ENCODE measurements around the gene CEMIP.

Gene CEMIP

DNA sequence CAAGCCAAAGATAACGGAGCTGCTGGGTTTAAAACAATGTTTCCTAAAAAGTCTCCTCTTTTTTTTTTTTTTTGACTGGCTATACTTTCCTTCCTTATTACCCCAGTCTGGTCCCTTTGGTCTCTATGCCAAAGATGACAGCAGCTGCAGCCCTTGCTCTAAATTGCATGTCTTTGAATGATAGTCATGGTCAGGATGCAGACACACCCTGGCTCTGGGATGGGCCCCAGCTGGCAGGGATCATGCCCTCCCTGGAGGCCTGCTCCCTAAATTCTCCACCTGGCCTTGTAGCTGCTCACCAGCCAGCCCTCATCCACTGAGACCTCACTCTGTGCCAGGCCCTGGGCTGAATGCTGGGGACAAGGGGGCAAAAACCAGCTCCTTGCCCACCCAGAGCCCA lies 114.6 kb downstream of the CEMIP start:
- DNase-seq: no peak

DNA sequence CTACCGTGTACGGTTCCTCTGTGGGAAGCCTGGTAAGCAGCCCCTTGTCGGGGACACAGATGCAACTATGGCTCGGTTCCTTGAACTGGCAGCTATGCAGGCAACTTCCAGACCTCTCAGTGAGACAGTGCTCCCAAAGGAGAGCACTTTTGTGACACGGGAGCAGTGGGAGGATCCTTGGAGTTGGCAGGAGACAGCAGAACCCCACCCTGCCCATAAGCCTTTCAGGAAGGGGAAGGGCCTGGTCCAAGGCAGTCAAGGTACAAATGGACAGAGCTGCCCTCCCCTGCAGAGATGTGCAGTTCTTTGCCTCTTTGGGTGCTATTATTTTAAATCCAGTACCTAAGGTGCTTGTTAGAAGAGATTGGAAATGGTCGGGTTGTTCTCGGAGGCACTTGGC lies 115.9 kb downstream of the CEMIP start:
- no peak for DNase-seq

GRCh38 chr15:80895965-80896364 lies 116.8 kb downstream of the CEMIP start:
- DNase-seq: no peak

- DNase-seq: no peak
These were observed 118.9 kb downstream of the CEMIP start for GRCh38 chr15:80898040-80898439.

DNA sequence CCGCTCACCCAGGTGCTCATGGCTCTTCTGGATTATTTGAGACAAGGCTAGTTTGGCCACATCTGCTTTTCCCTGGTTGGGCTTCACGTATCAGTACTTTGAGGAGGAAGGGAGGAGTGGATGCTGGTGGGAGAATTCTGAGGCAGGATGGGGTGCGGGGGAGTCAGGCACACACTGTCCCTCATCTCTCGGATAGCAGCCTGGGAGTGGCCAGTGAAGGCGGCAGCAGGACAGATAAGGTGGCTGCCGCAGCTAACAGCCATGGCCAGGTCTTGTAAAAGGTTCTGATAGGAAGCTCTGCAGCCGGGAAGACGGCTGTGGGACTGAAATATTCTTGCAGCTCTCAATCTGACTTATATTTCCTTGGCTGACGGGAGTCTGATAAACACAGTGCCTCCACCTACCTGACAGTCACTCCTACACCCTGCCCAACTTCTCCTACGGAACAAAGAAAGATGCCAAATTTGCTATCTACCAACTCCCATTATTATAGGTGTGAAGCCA lies 123.2 kb downstream of the CEMIP start:
- no peak for DNase-seq

GRCh38 chr15:80904998-80905397 lies 125.8 kb downstream of the CEMIP start:
- no peak for DNase-seq

DNA sequence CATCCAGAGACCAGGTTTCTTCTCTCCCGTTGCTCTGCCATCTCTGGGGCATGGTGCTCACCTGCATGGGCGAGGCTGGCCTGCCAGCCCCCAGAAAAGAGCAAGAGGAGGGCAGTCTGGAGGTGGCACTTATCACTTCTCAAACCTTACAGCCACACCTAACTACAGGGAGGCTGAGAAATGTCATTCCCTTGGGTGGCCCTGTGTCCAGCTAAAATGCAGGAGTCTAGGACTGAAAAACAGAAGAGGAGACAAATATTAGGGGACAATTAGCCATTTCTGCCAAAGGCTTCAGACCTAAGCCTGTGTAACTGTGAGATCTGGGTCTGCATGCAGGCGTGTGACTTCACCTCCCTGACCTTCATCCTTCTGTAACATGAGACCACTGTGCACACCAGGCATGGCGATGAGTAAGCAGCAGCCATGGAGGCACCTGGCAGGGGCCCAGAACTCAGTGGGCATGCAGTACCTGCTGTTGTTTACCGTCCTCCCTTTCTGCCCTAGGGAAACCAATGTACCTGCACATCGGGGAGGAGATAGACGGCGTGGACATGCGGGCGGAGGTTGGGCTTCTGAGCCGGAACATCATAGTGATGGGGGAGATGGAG lies 127.1 kb downstream of the CEMIP start:
- no peak for DNase-seq

DNA sequence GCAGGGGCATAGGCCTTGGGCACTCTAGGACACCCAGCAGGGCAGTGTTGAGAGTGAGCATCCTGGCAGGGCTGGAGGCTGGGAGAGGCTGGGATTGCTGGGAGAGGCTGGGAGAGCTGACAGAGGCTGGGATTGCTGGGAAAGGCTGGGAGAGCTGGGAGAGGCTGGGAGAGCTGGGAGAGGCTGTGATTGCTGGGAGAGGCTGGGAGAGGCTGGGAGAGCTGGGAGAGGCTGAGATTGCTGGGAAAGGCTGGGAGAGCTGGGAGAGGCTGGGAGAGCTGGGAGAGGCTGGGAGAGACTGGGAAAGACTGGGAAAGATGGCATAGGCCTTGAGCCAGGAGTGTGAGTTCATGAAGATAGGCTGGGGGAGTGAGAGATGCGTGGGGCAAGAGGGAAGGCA lies 132.7 kb downstream of the CEMIP start:
- no peak for DNase-seq

DNA sequence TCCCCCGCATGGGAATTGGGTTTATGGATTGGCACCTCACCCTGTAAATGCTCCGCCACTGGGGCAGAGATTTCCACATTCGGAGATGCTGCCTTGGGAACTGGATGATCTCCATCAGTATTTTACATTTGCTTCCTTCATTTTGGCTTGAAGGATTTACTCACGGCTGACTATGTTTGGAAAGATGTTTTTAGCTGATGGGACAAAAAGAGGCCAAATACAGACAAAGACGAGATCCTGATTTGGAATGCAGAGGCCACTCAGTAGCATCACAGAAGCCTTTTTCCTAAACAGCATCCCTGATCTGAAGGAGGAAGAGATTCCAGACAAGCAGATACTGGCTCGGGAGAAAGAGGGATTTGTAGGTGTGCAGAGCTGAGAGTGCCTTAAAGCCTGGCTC lies 133.5 kb downstream of the CEMIP start:
- DNase-seq: no peak

GRCh38 chr15:80913541-80913940 lies 134.4 kb downstream of the CEMIP start:
- no peak for DNase-seq

- DNase-seq: no peak
These were observed 136.3 kb downstream of the CEMIP start for GRCh38 chr15:80915472-80915871.

GRCh38 chr15:80916056-80916455 lies 136.9 kb downstream of the CEMIP start:
- DNase-seq: no peak

- DNase-seq: no peak
These were observed 139.1 kb downstream of the CEMIP start for GRCh38 chr15:80918196-80918783.

DNA sequence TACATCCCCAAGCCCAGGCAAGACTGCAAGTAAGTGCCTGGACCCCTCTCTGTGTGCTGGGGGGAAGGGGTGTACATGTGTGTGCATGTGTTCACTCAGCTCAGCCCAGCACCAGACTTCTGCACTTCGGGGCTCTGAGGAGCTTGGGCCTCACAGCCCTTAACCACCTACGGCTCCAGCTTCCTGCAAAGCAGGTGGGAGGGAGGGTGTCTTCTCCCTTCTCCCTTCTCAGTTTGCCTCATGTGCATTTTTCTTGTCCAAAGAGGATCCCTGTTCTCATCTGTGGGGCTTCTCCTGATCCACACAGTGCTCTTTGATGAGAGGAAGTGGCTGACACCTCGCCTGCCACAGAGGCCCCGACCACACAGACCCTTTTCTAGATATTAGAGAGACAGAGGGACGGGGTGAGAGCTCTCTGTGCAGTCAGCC lies 141.1 kb downstream of the CEMIP start:
- no peak for DNase-seq

GRCh38 chr15:80921736-80922410 lies 142.7 kb downstream of the CEMIP start:
- DNase-seq: no peak

DNA sequence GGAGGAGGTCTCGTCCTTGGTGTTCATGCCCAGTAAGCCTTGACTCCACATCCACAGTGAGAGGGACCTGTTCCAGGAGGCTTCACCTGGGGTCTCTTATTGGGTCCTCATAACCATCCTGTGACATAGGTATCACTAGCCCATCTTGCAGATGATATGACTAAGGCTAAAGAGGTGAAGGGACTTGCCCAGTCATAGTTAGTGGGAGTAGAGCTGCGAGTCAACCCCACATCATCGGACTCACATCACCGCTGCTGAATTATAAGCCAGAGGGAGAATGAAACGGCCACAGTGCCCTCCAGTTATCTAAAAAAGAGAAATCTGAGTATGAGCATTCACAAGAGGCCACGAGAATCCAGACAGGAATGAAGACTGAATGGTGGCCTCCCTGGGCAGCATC lies 144.5 kb downstream of the CEMIP start:
- no peak for DNase-seq

GRCh38 chr15:80924278-80924677 lies 145.1 kb downstream of the CEMIP start:
- no peak for DNase-seq

GRCh38 chr15:80925597-80926059 lies 146.5 kb downstream of the CEMIP start:
- DNase-seq: no peak

- DNase-seq: no peak
These were observed 147.0 kb downstream of the CEMIP start for GRCh38 chr15:80926126-80926525.

- DNase-seq: no peak
These were observed 150.1 kb downstream of the CEMIP start for GRCh38 chr15:80929225-80929624.

- no peak for DNase-seq
These were observed 150.5 kb downstream of the CEMIP start for GRCh38 chr15:80929689-80930088.

DNA sequence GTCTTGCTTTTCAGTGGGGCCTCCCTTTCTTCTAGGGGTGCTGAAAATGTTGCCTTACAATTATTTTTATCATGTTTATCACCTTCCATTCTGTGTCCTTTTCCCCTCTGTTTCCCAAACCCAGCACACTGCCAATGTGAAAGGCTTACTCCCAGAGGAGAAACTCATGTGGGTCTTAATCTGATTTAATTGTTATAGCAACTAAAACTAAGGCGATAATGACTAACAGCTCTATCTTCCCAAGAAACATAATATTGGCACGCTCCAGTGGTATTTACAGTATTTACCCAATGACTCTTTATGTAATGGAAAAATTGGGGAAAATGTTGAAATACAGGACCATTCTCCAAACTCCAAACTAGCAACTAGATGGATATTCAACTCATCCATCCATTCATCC lies 152.0 kb downstream of the CEMIP start:
- DNase-seq: no peak

GRCh38 chr15:80931721-80932512 lies 152.7 kb downstream of the CEMIP start:
- DNase-seq: no peak

- DNase-seq: no peak
These were observed 153.3 kb downstream of the CEMIP start for GRCh38 chr15:80932513-80932815.

Measured in hippocampal formation (tissue), 2 donors.